Mesendoderm (in vitro differentiated cells): Measurements from ENCODE around the gene TEX26.

Experiments used
- DNase-seq: peaks from one replicate; pipeline ENCODE4 v3.0.0; 2013
- H2AK5ac ChIP-seq: 2 replicates; pipeline ENCODE4 v1.6.1; 2013; ENCODE audit warnings: low read length, inconsistent platforms
- H2BK120ac ChIP-seq: 2 replicates; pipeline ENCODE4 v1.6.1; 2013; ENCODE audit warnings: low read depth, mild to moderate bottlenecking, low read length, moderate library complexity, mixed read lengths
- H2BK15ac ChIP-seq: replicated peaks from 2 replicates; pipeline ENCODE4 v1.6.1; 2013; ENCODE audit warnings: low read depth, mild to moderate bottlenecking, moderate library complexity
- H2BK5ac ChIP-seq: 2 replicates; pipeline ENCODE4 v1.6.1; 2013; ENCODE audit warnings: low read length, inconsistent platforms
- H3K18ac ChIP-seq: 2 replicates; pipeline ENCODE4 v1.6.1; 2013; ENCODE audit warnings: mild to moderate bottlenecking, low read length, mixed read lengths
- H3K23ac ChIP-seq: one replicate; pipeline ENCODE4 v1.6.1; 2013; ENCODE audit warnings: low read length
- H3K27ac ChIP-seq: 2 replicates; pipeline ENCODE4 v1.5.1; 2013; ENCODE audit warnings: low read depth, mild to moderate bottlenecking, inconsistent platforms, low read length, moderate library complexity
- H3K27me3 ChIP-seq: 2 replicates; pipeline ENCODE4 v1.6.1; 2013; ENCODE audit warnings: low read length, control low read depth, mild to moderate bottlenecking, inconsistent platforms; ENCODE audit not compliant: insufficient read depth, poor library complexity
- H3K36me3 ChIP-seq: 2 replicates; pipeline ENCODE4 v1.6.1; 2013; ENCODE audit warnings: low read length, inconsistent platforms; ENCODE audit not compliant: control insufficient read depth, insufficient read depth
- H3K4ac ChIP-seq: one replicate; pipeline ENCODE4 v1.6.1; 2013; ENCODE audit warnings: low read depth, mild to moderate bottlenecking, low read length, moderate library complexity
- H3K4me1 ChIP-seq: 2 replicates; pipeline ENCODE4 v1.6.1; 2013; ENCODE audit warnings: low read depth, low read length, inconsistent platforms; ENCODE audit not compliant: control insufficient read depth
- H3K4me2 ChIP-seq: 2 replicates; pipeline ENCODE4 v1.6.1; 2013; ENCODE audit warnings: low read length
- H3K4me3 ChIP-seq: 2 replicates; pipeline ENCODE4 v1.5.1; 2013; ENCODE audit warnings: mild to moderate bottlenecking, low read length
- H3K56ac ChIP-seq: one replicate; pipeline ENCODE4 v1.6.1; 2013; ENCODE audit warnings: low read length
- H3K79me1 ChIP-seq: 2 replicates; pipeline ENCODE4 v1.6.1; 2013; ENCODE audit warnings: low read length, inconsistent platforms
- H3K79me2 ChIP-seq: 2 replicates; pipeline ENCODE4 v1.6.1; 2013; ENCODE audit warnings: mild to moderate bottlenecking, low read length; ENCODE audit not compliant: control insufficient read depth, insufficient read depth
- H3K9ac ChIP-seq: 2 replicates; pipeline ENCODE4 v1.6.1; 2013; ENCODE audit warnings: low read length, inconsistent platforms
- H4K5ac ChIP-seq: one replicate; pipeline ENCODE4 v1.6.1; 2013; ENCODE audit warnings: low read length
- H4K8ac ChIP-seq: one replicate; pipeline ENCODE4 v1.6.1; 2013; ENCODE audit warnings: low read depth, mild to moderate bottlenecking, control low read depth, low read length, moderate library complexity
- WGBS: extraction: QIAGEN DNeasy Blood & Tissue Kit; methylation state at CpG from one replicate; pipeline ENCODE4 v1.1.7; 2013; ENCODE audit warnings: low lambda C conversion rate, missing lambda C conversion rate; ENCODE audit not compliant: insufficient coverage; ENCODE audit errors: extremely low coverage; 5-methylcytosine and 5-hydroxymethylcytosine counted together

The TEX26 gene

GRCh38 chr13:30915691-30916541 is 16.5 kb upstream of the TEX26 start:
- no peak overlapping the region for H3K27ac ChIP-seq

GRCh38 chr13:30916991-30917390 is 15.5 kb upstream of the TEX26 start:
- WGBS: no CpG with 5 or more reads among the region's 6 CpGs
- Histone ChIP-seq H2BK15ac (no peak overlapping the region), H3K4me2 (no peak overlapping the region), H3K27me3 (no peaks in the 10 kb centered on the region), H3K4ac (no peak overlapping the region), H3K27ac (no peak overlapping the region), H3K9ac (no peak overlapping the region), H2BK5ac (no peak overlapping the region), H3K79me2 (no peaks in the 10 kb centered on the region), H3K4me1 (no peaks in the 10 kb centered on the region), H3K56ac (no peak overlapping the region), H3K4me3 (no peak overlapping the region), H3K79me1 (no peaks in the 10 kb centered on the region), H4K8ac (no peak overlapping the region), H4K5ac (no peak overlapping the region), H3K23ac (no peak overlapping the region), H2BK120ac (no peak overlapping the region), H2AK5ac (no peak overlapping the region), H3K36me3 (no peaks in the 10 kb centered on the region), H3K18ac (no peak overlapping the region)
- DNase-seq: no peak

More at GRCh38 chr13:30915691-30916541, 16.5 kb upstream of the TEX26 start:
- Histone ChIP-seq H4K5ac (no peak overlapping the region), H3K79me2 (no peaks in the 10 kb centered on the region), H3K18ac (no peak overlapping the region), H2BK120ac (no peak overlapping the region), H4K8ac (no peak overlapping the region), H3K4me1 (no peaks in the 10 kb centered on the region), H2BK5ac (no peak overlapping the region), H3K4me2 (no peak overlapping the region), H2AK5ac (no peak overlapping the region), H3K79me1 (no peaks in the 10 kb centered on the region), H3K27me3 (no peaks in the 10 kb centered on the region), H3K4ac (no peak overlapping the region), H3K56ac (no peak overlapping the region), H3K4me3 (no peak overlapping the region), H3K23ac (no peak overlapping the region), H3K9ac (no peak overlapping the region), H3K36me3 (no peaks in the 10 kb centered on the region), H2BK15ac (no peak overlapping the region)
- no CpG with 5 or more reads among the region's 19 CpGs for WGBS
- no peak for DNase-seq

- Histone ChIP-seq H3K27me3 (no peaks in the 10 kb centered on the region), H2BK120ac (no peak overlapping the region), H2BK15ac (no peak overlapping the region), H2BK5ac (no peak overlapping the region), H3K36me3 (no peaks in the 10 kb centered on the region), H2AK5ac (no peak overlapping the region), H3K4me3 (no peak overlapping the region), H3K9ac (no peak overlapping the region), H3K79me1 (no peaks in the 10 kb centered on the region), H3K56ac (no peak overlapping the region), H3K27ac (no peak overlapping the region), H3K4ac (no peak overlapping the region), H3K79me2 (no peaks in the 10 kb centered on the region), H3K4me1 (no peaks in the 10 kb centered on the region), H3K4me2 (no peak overlapping the region), H4K5ac (no peak overlapping the region), H3K23ac (no peak overlapping the region), H3K18ac (no peak overlapping the region), H4K8ac (no peak overlapping the region)
- no peak for DNase-seq
- WGBS: no CpG with 5 or more reads among the region's 6 CpGs
These were observed 13.6 kb upstream of the TEX26 start for GRCh38 chr13:30918662-30919405.

GRCh38 chr13:30920162-30920909 is 12.1 kb upstream of the TEX26 start:
- no peak for DNase-seq
- Histone ChIP-seq H4K5ac (no peak overlapping the region), H3K27me3 (no peaks in the 10 kb centered on the region), H2BK120ac (no peak overlapping the region), H4K8ac (no peak overlapping the region), H2AK5ac (no peak overlapping the region), H3K56ac (no peak overlapping the region), H3K4me1 (no peaks in the 10 kb centered on the region), H2BK5ac (no peak overlapping the region), H3K4me3 (no peak overlapping the region), H3K4ac (no peak overlapping the region), H3K27ac (no peak overlapping the region), H3K18ac (no peak overlapping the region), H3K36me3 (no peaks in the 10 kb centered on the region), H3K9ac (no peak overlapping the region), H3K79me2 (no peaks in the 10 kb centered on the region), H3K23ac (no peak overlapping the region), H3K79me1 (no peaks in the 10 kb centered on the region), H3K4me2 (no peak overlapping the region), H2BK15ac (no peak overlapping the region)
- no CpG with 5 or more reads among the region's 5 CpGs for WGBS

- Histone ChIP-seq H3K9ac (no peak overlapping the region), H4K8ac (no peak overlapping the region), H2BK15ac (no peak overlapping the region), H3K56ac (no peak overlapping the region), H3K4me1 (no peaks in the 10 kb centered on the region), H2BK120ac (no peak overlapping the region), H3K4me2 (no peak overlapping the region), H3K79me1 (no peaks in the 10 kb centered on the region), H3K27me3 (no peaks in the 10 kb centered on the region), H4K5ac (no peak overlapping the region), H3K4ac (no peak overlapping the region), H2BK5ac (no peak overlapping the region), H3K27ac (no peak overlapping the region), H3K79me2 (no peaks in the 10 kb centered on the region), H3K36me3 (no peaks in the 10 kb centered on the region), H3K18ac (no peak overlapping the region), H3K4me3 (no peak overlapping the region), H2AK5ac (no peak overlapping the region), H3K23ac (no peak overlapping the region)
- WGBS: no CpG with 5 or more reads among the region's 1 CpG
- DNase-seq: no peak
These were observed 9.0 kb upstream of the TEX26 start for GRCh38 chr13:30923418-30923817.
